ENCODE results near the gene CAPSL.
"Not testable (repeated sequence)": the region's sequence is repeated elsewhere in the genome, so short reads cannot be mapped to it uniquely, and the experiment has no call there.

DNA sequence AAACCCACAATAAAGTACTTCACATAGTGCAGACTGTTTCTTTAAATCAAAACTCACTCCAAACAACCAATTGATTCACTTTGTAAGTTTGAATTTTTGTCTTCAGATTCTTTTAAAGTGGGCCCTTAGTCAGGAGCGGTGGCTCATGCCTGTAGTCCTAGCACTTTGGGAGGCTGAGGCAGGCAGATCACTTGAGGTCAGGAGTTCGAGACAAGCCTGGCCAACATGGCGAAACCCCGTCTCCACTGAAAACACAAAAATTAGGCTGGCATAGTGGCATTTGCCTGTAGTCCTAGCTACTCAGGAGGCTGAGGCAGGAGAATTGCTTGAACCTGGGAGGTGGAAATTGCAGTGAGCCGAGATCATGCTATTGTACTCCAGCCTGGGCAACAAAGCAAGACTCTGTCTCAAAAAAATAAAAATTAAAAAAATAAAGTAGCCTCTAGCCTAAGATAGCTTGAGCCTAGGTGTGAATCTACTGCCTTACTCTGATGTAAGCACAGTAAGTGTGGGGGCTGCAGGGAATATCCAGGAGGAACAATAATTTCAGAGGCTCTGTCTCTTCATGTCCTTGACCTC lies 82.1 kb downstream of the CAPSL start:
- TF ChIP-seq, protein P1, sequence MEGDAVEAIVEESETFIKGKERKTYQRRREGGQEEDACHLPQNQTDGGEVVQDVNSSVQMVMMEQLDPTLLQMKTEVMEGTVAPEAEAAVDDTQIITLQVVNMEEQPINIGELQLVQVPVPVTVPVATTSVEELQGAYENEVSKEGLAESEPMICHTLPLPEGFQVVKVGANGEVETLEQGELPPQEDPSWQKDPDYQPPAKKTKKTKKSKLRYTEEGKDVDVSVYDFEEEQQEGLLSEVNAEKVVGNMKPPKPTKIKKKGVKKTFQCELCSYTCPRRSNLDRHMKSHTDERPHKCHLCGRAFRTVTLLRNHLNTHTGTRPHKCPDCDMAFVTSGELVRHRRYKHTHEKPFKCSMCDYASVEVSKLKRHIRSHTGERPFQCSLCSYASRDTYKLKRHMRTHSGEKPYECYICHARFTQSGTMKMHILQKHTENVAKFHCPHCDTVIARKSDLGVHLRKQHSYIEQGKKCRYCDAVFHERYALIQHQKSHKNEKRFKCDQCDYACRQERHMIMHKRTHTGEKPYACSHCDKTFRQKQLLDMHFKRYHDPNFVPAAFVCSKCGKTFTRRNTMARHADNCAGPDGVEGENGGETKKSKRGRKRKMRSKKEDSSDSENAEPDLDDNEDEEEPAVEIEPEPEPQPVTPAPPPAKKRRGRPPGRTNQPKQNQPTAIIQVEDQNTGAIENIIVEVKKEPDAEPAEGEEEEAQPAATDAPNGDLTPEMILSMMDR (conservative IDR thresholded peaks at IDR 0.05) = not testable (repeated sequence)
- not testable (repeated sequence) for TF ChIP-seq EZH2 (IDR thresholded peaks at IDR 0.05; ENCODE audit: low read depth)

Measured in PC-9 (cell line).